Stimulated activated CD4-positive, alpha-beta T cell treated with anti-CD3 and anti-CD28 coated beads, Interleukin-15, amount 100 ng/mL, for 48 hours (primary cell): ENCODE measurements around the gene KRT82.

ENCODE experiments used
- DNase-seq, 2 donors: peaks; one replicate each; pipeline ENCODE4 v3.0.0-alpha.2; 2020; ENCODE audit warnings: low read depth in 2 of 2

The KRT82 gene

GRCh38 chr12:52385226-52385702 is 20.9 kb downstream of the KRT82 start, which contains the start of gene KRT84:
Gene KRT84, minus strand, starts transcription at chr12:52385652. Its CDS starts 67 bp downstream, at chr12:52385585.
- no peak for DNase-seq

- DNase-seq: no peak
Observed at GRCh38 chr12:52383331-52383730, 22.8 kb downstream of the KRT82 start.

GRCh38 chr12:52382854-52383253 is 23.3 kb downstream of the KRT82 start:
- no peak for DNase-seq

- DNase-seq: no peak
Observed at GRCh38 chr12:52381206-52381605, 24.9 kb downstream of the KRT82 start.

- DNase-seq: no peak
Observed at GRCh38 chr12:52380271-52380694, 25.9 kb downstream of the KRT82 start.

- DNase-seq: no peak
Observed at GRCh38 chr12:52379536-52379935, 26.6 kb downstream of the KRT82 start.

GRCh38 chr12:52378091-52378490 is 28.0 kb downstream of the KRT82 start:
- no peak for DNase-seq

GRCh38 chr12:52377266-52377665 is 28.9 kb downstream of the KRT82 start:
- DNase-seq: no peak

- DNase-seq: peak in 1 of 2 donors; percentile 50
Observed at GRCh38 chr12:52372216-52373154, 33.6 kb downstream of the KRT82 start.

GRCh38 chr12:52371716-52372115 is 34.4 kb downstream of the KRT82 start:
- DNase-seq: no peak

- DNase-seq: no peak
Observed at GRCh38 chr12:52370926-52371608, 35.1 kb downstream of the KRT82 start.

GRCh38 chr12:52369809-52370208 is 36.3 kb downstream of the KRT82 start:
- DNase-seq: no peak

GRCh38 chr12:52369211-52369610 is 36.9 kb downstream of the KRT82 start:
- no peak for DNase-seq

GRCh38 chr12:52368508-52368907 is 37.6 kb downstream of the KRT82 start:
- DNase-seq: no peak

- DNase-seq: no peak
Observed at GRCh38 chr12:52367876-52368275, 38.3 kb downstream of the KRT82 start.

GRCh38 chr12:52366738-52367485 is 39.2 kb downstream of the KRT82 start, which contains the start of gene KRT85:
Gene KRT85, minus strand, starts transcription at chr12:52367481. Its CDS starts 76 bp downstream, at chr12:52367405.
- no peak for DNase-seq

- DNase-seq: no peak
Observed at GRCh38 chr12:52364901-52365489, 41.1 kb downstream of the KRT82 start.

- DNase-seq: no peak
Observed at GRCh38 chr12:52364061-52364460, 42.1 kb downstream of the KRT82 start.

- DNase-seq: no peak
Observed at GRCh38 chr12:52363111-52363679, 42.9 kb downstream of the KRT82 start.

GRCh38 chr12:52362118-52362726 is 43.9 kb downstream of the KRT82 start:
- no peak for DNase-seq

- DNase-seq: no peak
Observed at GRCh38 chr12:52361553-52361952, 44.6 kb downstream of the KRT82 start.
